Lower leg skin (tissue), 4 donors: ENCODE results near the gene B4GALT2. TPM values are rescaled to one million over a fixed set of nuclear protein-coding genes. Genes with fewer than 3 reads are reported as not detected.

Source experiments
- DNase-seq, 2 donors: peaks; one replicate each; pipeline ENCODE4 v3.0.0-alpha.2; 2019; ENCODE audit warnings: low spot score in 2 of 2
- H3K4me3 ChIP-seq: fragments of 200-600 bp; sonication (generic); 2 replicates; pipeline ENCODE4 v1.5.1; 2017; ENCODE audit warnings: mild to moderate bottlenecking, low read depth; ENCODE audit not compliant: poor library complexity, severe bottlenecking
- CTCF ChIP-seq, 3 donors: fragments of 450-650 bp; IDR thresholded peaks; one replicate each; pipeline ENCODE4 v1.5.1; 2016; ENCODE audit warnings: antibody characterized with exemption in 3 of 3, mild to moderate bottlenecking in 3 of 3, moderate library complexity in 2 of 3
- POLR2A ChIP-seq, 2 donors: fragments of 450-650 bp; IDR thresholded peaks; one replicate each; pipeline ENCODE4 v1.6.1; 2016 to 2017; ENCODE audit warnings: antibody characterized with exemption in 2 of 2, mild to moderate bottlenecking in 1 of 2, moderate library complexity in 1 of 2
- WGBS, 2 donors: methylation state at CpG; one replicate each; pipeline ENCODE4 v1.1.5; 2018; 5-methylcytosine and 5-hydroxymethylcytosine counted together
- intact Hi-C: fragments of 100-400 bp; cut with DNase I; formaldehyde crosslinking; loops from one replicate; pipeline ENCODE4 v1.15.0; 2023; ENCODE audit warnings: low total_unique reads
- total RNA-seq, 4 donors: library from RNA; depleted of rRNA; stranded (reverse); fragments of >200 nt; gene quantifications; one replicate each; pipeline ENCODE4 v1.1.0, GENCODE V29; 2016

The B4GALT2 gene
- total RNA-seq, 4 donors from 2014 or later = 21.6 to 50.5 (median 30.3) TPM

GRCh38 chr1:44000122-44000665, 21.2 kb downstream of the B4GALT2 start:
- 75 to 83% methylated on average over 8 of the region's 8 CpGs for WGBS, 2 donors
- no peak for DNase-seq

GRCh38 chr1:44002165-44002564, 23.2 kb downstream of the B4GALT2 start:
- H3K4me3 ChIP-seq = no peak overlapping the region
- TF ChIP-seq POLR2A (IDR thresholded peaks at IDR 0.05) (no peak), CTCF (IDR thresholded peaks at IDR 0.05) (no peak)
- intact Hi-C loops = no loop called here
- no peak for DNase-seq
- whole genome bisulfite sequencing, 2 donors = 90 to 93% methylated on average over 5 to 8 of the region's 8 CpGs

More at GRCh38 chr1:44000122-44000665, 21.2 kb downstream of the B4GALT2 start:
- no peak overlapping the region for H3K4me3 ChIP-seq
- TF ChIP-seq POLR2A (IDR thresholded peaks at IDR 0.05) = no peak
- TF ChIP-seq CTCF (IDR thresholded peaks at IDR 0.05) = no peak
- intact Hi-C loops = no loop called here

- no peak overlapping the region for H3K4me3 ChIP-seq
- no peak for TF ChIP-seq CTCF (IDR thresholded peaks at IDR 0.05)
- no peak for TF ChIP-seq POLR2A (IDR thresholded peaks at IDR 0.05)
- 91 to 93% methylated on average over 13 of the region's 14 CpGs for WGBS, 2 donors
- DNase-seq = no peak
- intact Hi-C loops = no loop called here
These were observed 23.7 kb downstream of the B4GALT2 start for GRCh38 chr1:44002606-44003157.

GRCh38 chr1:44008259-44008658, 29.2 kb downstream of the B4GALT2 start:
- DNase-seq = no peak
- intact Hi-C loops = loop anchor here (5.0 kb wide), 1 partner anchor 39 kb away; no protein-coding TSS in a partner anchor
- H3K4me3 ChIP-seq = no peak overlapping the region
- no peak for TF ChIP-seq POLR2A (IDR thresholded peaks at IDR 0.05)
- TF ChIP-seq CTCF (IDR thresholded peaks at IDR 0.05) = no peak
- WGBS, 2 donors = 92 to 94% methylated on average over 12 of the region's 12 CpGs

- intact Hi-C loops = no loop called here
- 74 to 76% methylated on average over 10 to 11 of the region's 11 CpGs for WGBS, 2 donors
- H3K4me3 ChIP-seq = no peak overlapping the region
- DNase-seq = no peak
- TF ChIP-seq POLR2A (IDR thresholded peaks at IDR 0.05) = no peak
- no peak for TF ChIP-seq CTCF (IDR thresholded peaks at IDR 0.05)
These were observed 32.0 kb downstream of the B4GALT2 start for GRCh38 chr1:44010935-44011471.
